Nephron progenitor cell (in vitro differentiated cells): ENCODE results near the gene LRRC1.

Source experiments
- DNase-seq: peaks from one replicate; pipeline ENCODE4 v3.0.0; 2021
- H3K27ac Mint-ChIP-seq: 2 replicates; pipeline ENCODE4 v1.8.0; 2021; ENCODE audit warnings: mild to moderate bottlenecking, moderate library complexity, mixed read lengths
- H3K27me3 Mint-ChIP-seq: 2 replicates; pipeline ENCODE4 v1.8.0; 2021; ENCODE audit warnings: mild to moderate bottlenecking, low read depth, mixed read lengths; ENCODE audit not compliant: poor library complexity
- H3K36me3 Mint-ChIP-seq: 2 replicates; pipeline ENCODE4 v1.8.0; 2021; ENCODE audit warnings: low read depth, mixed read lengths
- H3K4me1 Mint-ChIP-seq: 2 replicates; pipeline ENCODE4 v1.8.0; 2021; ENCODE audit warnings: mixed read lengths
- H3K4me3 Mint-ChIP-seq: 2 replicates; pipeline ENCODE4 v1.8.0; 2021; ENCODE audit warnings: mild to moderate bottlenecking, moderate library complexity, mixed read lengths
- H3K9me3 Mint-ChIP-seq: 2 replicates; pipeline ENCODE4 v1.8.0; 2021; ENCODE audit warnings: mild to moderate bottlenecking, moderate library complexity, mixed read lengths
- CTCF ChIP-seq: fragments of 200-600 bp; sonication (generic); IDR thresholded peaks from 2 replicates; pipeline ENCODE4 v1.5.0; 2021; ENCODE audit warnings: antibody characterized with exemption

Gene LRRC1

GRCh38 chr6:53845280-53846195, 50.7 kb downstream of the LRRC1 start:
- no peaks in the 10 kb centered on the region for H3K36me3 Mint-ChIP-seq
- DNase-seq = no peak
- no peak overlapping the region for H3K4me3 Mint-ChIP-seq
- peaks cover 6% of the 10 kb centered on the region for H3K27me3 Mint-ChIP-seq
- peaks cover 3% of the 10 kb centered on the region for H3K9me3 Mint-ChIP-seq
- no peak for TF ChIP-seq CTCF
- no peaks in the 10 kb centered on the region for H3K4me1 Mint-ChIP-seq
- H3K27ac Mint-ChIP-seq = no peak overlapping the region

GRCh38 chr6:53846250-53846649, 51.4 kb downstream of the LRRC1 start:
- no peaks in the 10 kb centered on the region for H3K4me1 Mint-ChIP-seq
- H3K27me3 Mint-ChIP-seq = peaks cover 6% of the 10 kb centered on the region
- H3K36me3 Mint-ChIP-seq = no peaks in the 10 kb centered on the region
- H3K9me3 Mint-ChIP-seq = no peaks in the 10 kb centered on the region
- no peak overlapping the region for H3K4me3 Mint-ChIP-seq
- no peak overlapping the region for H3K27ac Mint-ChIP-seq
- TF ChIP-seq CTCF = no peak
- DNase-seq = no peak

GRCh38 chr6:53847796-53848314, 53.0 kb downstream of the LRRC1 start:
- H3K4me1 Mint-ChIP-seq = no peaks in the 10 kb centered on the region
- no peaks in the 10 kb centered on the region for H3K9me3 Mint-ChIP-seq
- peaks cover 6% of the 10 kb centered on the region for H3K27me3 Mint-ChIP-seq
- DNase-seq = no peak
- no peaks in the 10 kb centered on the region for H3K36me3 Mint-ChIP-seq
- H3K4me3 Mint-ChIP-seq = no peak overlapping the region
- TF ChIP-seq CTCF = no peak
- no peak overlapping the region for H3K27ac Mint-ChIP-seq

- no peaks in the 10 kb centered on the region for H3K9me3 Mint-ChIP-seq
- peaks cover 6% of the 10 kb centered on the region for H3K27me3 Mint-ChIP-seq
- TF ChIP-seq CTCF = no peak
- H3K4me3 Mint-ChIP-seq = no peak overlapping the region
- no peak overlapping the region for H3K27ac Mint-ChIP-seq
- no peak for DNase-seq
- no peaks in the 10 kb centered on the region for H3K36me3 Mint-ChIP-seq
- H3K4me1 Mint-ChIP-seq = no peaks in the 10 kb centered on the region
These were observed 55.7 kb downstream of the LRRC1 start for GRCh38 chr6:53850527-53850926.

GRCh38 chr6:53851561-53851960, 56.8 kb downstream of the LRRC1 start:
- DNase-seq = no peak
- peaks cover 5% of the 10 kb centered on the region for H3K4me1 Mint-ChIP-seq
- no peak overlapping the region for H3K4me3 Mint-ChIP-seq
- no peaks in the 10 kb centered on the region for H3K36me3 Mint-ChIP-seq
- H3K9me3 Mint-ChIP-seq = no peaks in the 10 kb centered on the region
- no peak overlapping the region for H3K27ac Mint-ChIP-seq
- no peak for TF ChIP-seq CTCF
- peaks cover 10% of the 10 kb centered on the region for H3K27me3 Mint-ChIP-seq

- H3K9me3 Mint-ChIP-seq = no peaks in the 10 kb centered on the region
- no peak for TF ChIP-seq CTCF
- H3K27ac Mint-ChIP-seq = no peak overlapping the region
- H3K4me1 Mint-ChIP-seq = peaks cover 16% of the 10 kb centered on the region
- no peak for DNase-seq
- H3K36me3 Mint-ChIP-seq = no peaks in the 10 kb centered on the region
- H3K27me3 Mint-ChIP-seq = peaks cover 11% of the 10 kb centered on the region
- H3K4me3 Mint-ChIP-seq = no peak overlapping the region
These were observed 58.0 kb downstream of the LRRC1 start for GRCh38 chr6:53852805-53853204.
